RWPE1 (cell line): ENCODE measurements around the gene PLEKHO1.
"Not testable (repeated sequence)": the region's sequence is repeated elsewhere in the genome, so short reads cannot be mapped to it uniquely, and the experiment has no call there.

Experiments
- CTCF ChIA-PET: fragments of 350-600 bp; sonication (Branson Sonifier 250); formaldehyde crosslinking; extraction: SDS; loops from one replicate; lab custom pipeline; 2021; lab: Yijun Ruan, JAX
- POLR2A ChIA-PET: fragments of 400-600 bp; formaldehyde crosslinking; extraction: SDS; loops from one replicate; lab custom pipeline; 2020; ENCODE audit warnings: antibody characterized with exemption; ENCODE audit not compliant: low non-redundant PET; lab: Yijun Ruan, JAX
- DNase-seq: peaks from one replicate; pipeline ENCODE4 v3.0.0; 2012; ENCODE audit warnings: low spot score
- H3K27ac ChIP-seq: fragments of 450-650 bp; 2 replicates; pipeline ENCODE4 v1.5.1; 2017
- TF ChIP-seq, protein P1 (sequence below): fragments of 450-650 bp; conservative IDR thresholded peaks from 2 replicates; pipeline ENCODE4 v1.5.1; 2017; ENCODE audit warnings: low read depth, mild to moderate bottlenecking

Gene PLEKHO1

DNA sequence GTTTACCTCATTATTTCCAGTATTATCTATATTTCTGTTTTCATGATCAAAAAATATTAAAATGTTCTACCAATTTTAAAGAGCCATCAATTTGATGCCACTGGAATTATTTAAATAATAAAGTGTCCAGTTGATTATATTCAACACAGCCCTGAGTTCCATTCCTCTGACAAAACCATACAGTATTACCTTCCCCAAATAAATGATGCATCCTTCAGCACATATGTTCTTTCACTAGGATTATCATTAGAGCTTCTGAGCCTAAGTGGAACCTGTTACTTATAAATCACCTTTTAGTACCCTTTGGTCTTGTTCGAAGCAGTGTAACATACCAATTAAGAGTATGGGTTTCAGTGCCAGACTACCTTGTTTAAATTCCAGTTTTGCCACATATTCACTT lies 17.3 kb upstream of the PLEKHO1 start:
- H3K27ac ChIP-seq: no peak overlapping the region
- DNase-seq: no peak
- ChIA-PET POLR2A (no interaction called here), CTCF (no interaction called here)
- TF ChIP-seq, protein P1, sequence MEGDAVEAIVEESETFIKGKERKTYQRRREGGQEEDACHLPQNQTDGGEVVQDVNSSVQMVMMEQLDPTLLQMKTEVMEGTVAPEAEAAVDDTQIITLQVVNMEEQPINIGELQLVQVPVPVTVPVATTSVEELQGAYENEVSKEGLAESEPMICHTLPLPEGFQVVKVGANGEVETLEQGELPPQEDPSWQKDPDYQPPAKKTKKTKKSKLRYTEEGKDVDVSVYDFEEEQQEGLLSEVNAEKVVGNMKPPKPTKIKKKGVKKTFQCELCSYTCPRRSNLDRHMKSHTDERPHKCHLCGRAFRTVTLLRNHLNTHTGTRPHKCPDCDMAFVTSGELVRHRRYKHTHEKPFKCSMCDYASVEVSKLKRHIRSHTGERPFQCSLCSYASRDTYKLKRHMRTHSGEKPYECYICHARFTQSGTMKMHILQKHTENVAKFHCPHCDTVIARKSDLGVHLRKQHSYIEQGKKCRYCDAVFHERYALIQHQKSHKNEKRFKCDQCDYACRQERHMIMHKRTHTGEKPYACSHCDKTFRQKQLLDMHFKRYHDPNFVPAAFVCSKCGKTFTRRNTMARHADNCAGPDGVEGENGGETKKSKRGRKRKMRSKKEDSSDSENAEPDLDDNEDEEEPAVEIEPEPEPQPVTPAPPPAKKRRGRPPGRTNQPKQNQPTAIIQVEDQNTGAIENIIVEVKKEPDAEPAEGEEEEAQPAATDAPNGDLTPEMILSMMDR: no peak

DNA sequence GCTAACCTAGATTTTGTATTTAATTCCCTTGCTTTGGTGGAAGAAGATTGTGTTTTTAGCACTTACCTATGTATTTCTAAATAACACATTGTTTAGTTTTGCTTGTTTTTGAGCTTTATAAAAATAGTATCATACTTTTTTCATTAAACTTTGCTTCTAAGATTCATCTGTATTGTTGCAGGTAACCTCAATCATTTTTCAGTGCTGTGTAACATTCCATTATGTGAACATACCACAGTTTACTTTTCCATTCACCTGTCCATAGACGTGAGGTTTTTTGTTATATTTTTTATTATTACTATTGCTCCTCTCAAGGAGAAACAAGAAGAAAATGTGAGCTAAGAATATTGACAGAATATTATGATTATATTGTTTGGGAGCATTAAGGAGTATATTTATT lies 15.2 kb upstream of the PLEKHO1 start:
- POLR2A ChIA-PET: interaction anchor here (0.6 kb wide), 1 partner anchor 895 kb away, joined by 4 read pairs; no protein-coding TSS in a partner anchor
- CTCF ChIA-PET: no interaction called here
- TF ChIP-seq, protein P1: no peak
- H3K27ac ChIP-seq: no peak overlapping the region
- DNase-seq: no peak

DNA sequence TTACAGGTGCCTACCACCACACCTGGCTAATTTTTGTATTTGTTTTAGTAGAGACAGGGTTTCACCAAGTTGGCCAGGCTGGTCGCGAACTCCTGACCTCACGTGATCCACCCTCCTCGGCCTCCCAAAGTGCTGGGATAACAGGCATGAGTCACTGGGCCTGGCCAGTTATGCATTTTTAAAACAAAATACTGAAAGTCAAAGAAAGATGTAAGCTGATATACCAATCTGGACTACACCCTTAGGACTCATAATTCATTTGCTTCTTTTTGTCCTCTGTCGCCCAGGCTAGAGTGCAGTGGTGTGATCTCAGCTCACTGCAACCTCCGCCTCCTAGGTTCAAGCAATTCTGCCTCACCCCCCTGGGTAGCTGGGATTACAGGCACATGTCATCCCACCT lies 14.3 kb upstream of the PLEKHO1 start:
- POLR2A ChIA-PET, DNase-seq: not testable (repeated sequence)
- CTCF ChIA-PET: interaction anchor here (0.6 to 0.7 kb wide), 2 partner anchors 68 to 145 kb away, joined by 3 read pairs; no protein-coding TSS in a partner anchor
- H3K27ac ChIP-seq: 0 out of 2 replicates have a peak overlapping the region, but pooled peaks have one; percentile 1

DNA sequence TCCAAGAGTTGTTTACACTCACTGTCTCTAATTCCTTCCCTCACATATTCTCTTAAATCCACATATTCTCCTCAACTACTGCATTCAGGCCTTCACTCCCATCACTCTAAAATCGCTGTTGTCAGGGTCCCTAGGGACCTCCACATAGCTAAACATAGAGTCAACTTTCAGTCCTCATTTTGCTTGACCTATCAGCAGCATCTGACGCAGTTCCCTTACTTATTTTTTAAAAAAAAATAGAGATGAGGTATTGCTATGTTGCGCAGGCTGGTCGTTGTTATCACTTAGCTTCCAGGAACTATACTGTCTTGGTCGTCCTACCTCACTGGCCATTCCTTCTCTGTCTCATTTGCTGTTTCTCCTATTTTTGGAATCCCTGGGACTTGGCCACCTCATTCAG lies 11.7 kb upstream of the PLEKHO1 start:
- no peak for DNase-seq
- POLR2A ChIA-PET: no interaction called here
- H3K27ac ChIP-seq: no peak overlapping the region
- TF ChIP-seq, protein P1: no peak
- CTCF ChIA-PET: no interaction called here

DNA sequence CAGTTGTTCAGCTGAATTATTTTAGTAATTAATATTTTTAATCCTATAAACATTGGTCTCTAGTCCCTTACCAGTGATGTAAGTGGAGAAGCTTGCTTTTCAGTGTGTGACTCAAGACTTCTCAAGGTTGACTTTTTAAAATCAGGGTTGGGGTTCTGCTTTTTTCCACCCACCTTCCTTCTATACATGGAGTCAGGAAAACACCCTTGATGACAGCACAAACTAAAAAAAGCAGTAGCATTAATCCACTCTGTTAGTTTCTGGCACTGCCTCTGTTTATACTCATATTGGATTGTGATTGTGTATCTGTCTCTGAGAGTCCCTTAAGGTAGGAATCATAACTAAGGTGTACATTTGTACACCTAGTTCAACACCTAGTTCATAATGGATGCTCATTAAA lies 8.3 kb upstream of the PLEKHO1 start:
- ChIA-PET POLR2A (no interaction called here), CTCF (interaction anchor here (1.5 kb wide), 1 partner anchor 27 kb away, joined by 5 read pairs; no protein-coding TSS in a partner anchor)
- TF ChIP-seq, protein P1: no peak
- H3K27ac ChIP-seq: no peak overlapping the region
- no peak for DNase-seq

DNA sequence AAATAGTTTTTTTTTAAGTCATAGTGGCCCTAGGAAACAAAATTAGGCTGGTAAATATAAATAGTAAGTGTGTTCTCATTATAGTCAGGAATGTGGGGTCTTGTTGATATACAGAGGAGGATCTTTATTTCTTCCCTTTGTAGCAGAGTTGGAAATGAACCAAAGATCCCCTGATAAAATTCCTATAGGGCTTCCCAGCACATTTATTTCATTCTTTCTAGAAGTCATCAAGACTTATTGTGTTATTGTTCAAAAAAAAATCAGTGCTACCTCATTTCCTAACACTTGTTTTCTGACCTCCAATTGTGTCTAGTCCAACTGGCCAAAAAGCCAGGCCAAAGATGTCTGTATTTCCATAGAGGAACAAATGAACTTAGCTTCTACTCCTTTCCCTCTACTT lies 7.6 kb upstream of the PLEKHO1 start:
- POLR2A ChIA-PET: no interaction called here
- TF ChIP-seq, protein P1: no peak
- CTCF ChIA-PET: interaction anchor here (1.5 kb wide), 1 partner anchor 27 kb away, joined by 5 read pairs; no protein-coding TSS in a partner anchor
- no peak for DNase-seq
- H3K27ac ChIP-seq: no peak overlapping the region

DNA sequence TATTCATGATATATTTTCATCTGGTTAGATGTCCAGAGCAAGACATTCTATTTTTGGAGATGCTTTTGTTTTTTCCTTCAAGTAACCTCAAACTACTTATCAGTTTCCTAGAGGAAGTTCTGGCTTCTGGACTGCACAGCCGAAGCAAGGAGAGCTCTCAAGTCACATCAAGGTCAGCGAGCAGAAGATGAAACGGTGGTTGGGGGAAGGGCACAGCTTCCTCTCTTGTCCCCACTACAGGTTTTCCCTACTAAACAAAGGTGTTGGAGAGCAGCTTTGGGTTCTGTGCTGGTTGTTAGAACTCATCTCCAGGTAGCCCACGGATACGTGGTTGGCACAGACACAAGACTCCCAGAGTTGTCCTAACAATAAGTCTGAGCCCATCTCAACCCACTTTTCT lies 5.1 kb upstream of the PLEKHO1 start:
- DNase-seq: no peak
- TF ChIP-seq, protein P1: no peak
- ChIA-PET POLR2A (no interaction called here), CTCF (interaction anchor here (0.6 kb wide), 1 partner anchor 191 kb away, joined by 3 read pairs; no protein-coding TSS in a partner anchor)
- H3K27ac ChIP-seq: no peak overlapping the region

DNA sequence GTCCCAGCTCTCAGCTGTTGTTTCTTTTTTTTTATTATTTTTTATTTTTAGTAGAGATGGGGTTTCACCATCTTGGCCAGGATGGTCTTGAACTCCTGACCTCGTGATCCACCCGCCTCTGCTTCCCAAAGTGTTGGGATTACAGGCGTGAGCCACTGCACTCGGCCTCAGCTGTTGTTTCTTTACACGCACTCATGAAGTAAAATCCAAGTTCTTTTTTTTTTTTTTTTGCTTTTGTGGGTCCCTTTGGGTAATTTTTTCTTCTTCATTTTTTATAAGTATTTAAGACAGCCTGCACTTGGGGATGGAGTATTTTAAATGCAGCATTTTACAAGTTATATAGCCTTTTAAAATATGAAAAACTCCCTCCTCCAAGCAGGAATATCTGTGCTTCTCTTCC lies 3.7 kb upstream of the PLEKHO1 start:
- DNase-seq, POLR2A ChIA-PET, H3K27ac ChIP-seq: not testable (repeated sequence)
- CTCF ChIA-PET: interaction anchor here (0.6 kb wide), 1 partner anchor 41 kb away, joined by 3 read pairs; no protein-coding TSS in a partner anchor
